HG03139 (cell line): ENCODE results near the gene C6orf163.
"Not testable (repeated sequence)": the region's sequence is repeated elsewhere in the genome, so short reads cannot be mapped to it uniquely, and the experiment has no call there.

Source experiments
- ATAC-seq: cut with Tn5 transposase; IDR thresholded peaks from one replicate; pipeline ENCODE4 v1.9.1; 2021; ENCODE audit not compliant: unreplicated experiment

The C6orf163 gene

GRCh38 chr6:87344731-87345130, at the start of gene C6orf163:
Gene C6orf163, plus strand, starts transcription at chr6:87344813. Its CDS starts 287 bp downstream, at chr6:87345100.
- ATAC-seq, result no peak

GRCh38 chr6:87297119-87297518, 47.5 kb upstream of the C6orf163 start:
- ATAC-seq, result no peak

GRCh38 chr6:87301277-87301676, 43.3 kb upstream of the C6orf163 start:
- ATAC-seq, result not testable (repeated sequence)

- no peak for ATAC-seq
Observed at GRCh38 chr6:87308970-87309369, 35.6 kb upstream of the C6orf163 start.

- ATAC-seq, result no peak
Observed at GRCh38 chr6:87312860-87313259, 31.8 kb upstream of the C6orf163 start.

- no peak for ATAC-seq
Observed at GRCh38 chr6:87315071-87315470, 29.5 kb upstream of the C6orf163 start.

GRCh38 chr6:87319271-87319987, 25.2 kb upstream of the C6orf163 start:
- no peak for ATAC-seq

GRCh38 chr6:87322304-87323212, 22.1 kb upstream of the C6orf163 start, which contains the start of gene SMIM8:
Gene SMIM8, plus strand, starts transcription at chr6:87322588. Its CDS starts 14,444 bp downstream, at chr6:87337032.
- peak; percentile 100 for ATAC-seq

- ATAC-seq, result not testable (repeated sequence)
Observed at GRCh38 chr6:87323880-87324279, 20.7 kb upstream of the C6orf163 start.

GRCh38 chr6:87330961-87331360, 13.7 kb upstream of the C6orf163 start:
- ATAC-seq, result no peak

GRCh38 chr6:87333033-87333432, 11.6 kb upstream of the C6orf163 start:
- no peak for ATAC-seq

GRCh38 chr6:87333591-87334181, 10.9 kb upstream of the C6orf163 start:
- no peak for ATAC-seq

- ATAC-seq, result no peak
Observed at GRCh38 chr6:87334683-87335082, 9.9 kb upstream of the C6orf163 start.

GRCh38 chr6:87336367-87336766, 8.2 kb upstream of the C6orf163 start:
- ATAC-seq, result no peak

- ATAC-seq, result no peak
Observed at GRCh38 chr6:87340230-87340629, 4.4 kb upstream of the C6orf163 start.

- ATAC-seq, result no peak
Observed at GRCh38 chr6:87341158-87341557, 3.5 kb upstream of the C6orf163 start.

GRCh38 chr6:87341899-87342298, 2.7 kb upstream of the C6orf163 start:
- ATAC-seq, result peak; percentile 83

- no peak for ATAC-seq
Observed at GRCh38 chr6:87342829-87343228, 1.8 kb upstream of the C6orf163 start.

- no peak for ATAC-seq
Observed at GRCh38 chr6:87346700-87347099, 2.1 kb downstream of the C6orf163 start.

- ATAC-seq, result no peak
Observed at GRCh38 chr6:87349896-87350295, 5.3 kb downstream of the C6orf163 start.

- no peak for ATAC-seq
Observed at GRCh38 chr6:87350516-87350915, 5.9 kb downstream of the C6orf163 start.

- ATAC-seq, result no peak
Observed at GRCh38 chr6:87351583-87351982, 7.0 kb downstream of the C6orf163 start.
